Thoracic aorta (tissue), 2 donors: ENCODE results near the gene SERHL2. TPM values are rescaled to one million over a fixed set of nuclear protein-coding genes. Genes with fewer than 3 reads are reported as not detected.

ENCODE experiments used
- ATAC-seq: fragments of 150-250 bp; one replicate; pipeline ENCODE4 v1.8.0; 2017; ENCODE audit warnings: low read depth; ENCODE audit not compliant: insufficient number of reproducible peaks, low FRiP score
- DNase-seq: peaks from one replicate; pipeline ENCODE4 v3.0.0-alpha.2; 2020; ENCODE audit warnings: low spot score
- H3K27ac ChIP-seq, 2 donors: fragments of 200-600 bp; sonication (generic); 1 replicate in 1 of 2; 2 replicates in 1 of 2; pipeline ENCODE4 v1.5.1; 2016; ENCODE audit warnings: mild to moderate bottlenecking in 2 of 2, moderate library complexity in 2 of 2
- H3K27me3 ChIP-seq: fragments of 200-600 bp; sonication (generic); replicated peaks from 2 replicates; pipeline ENCODE4 v1.6.0; 2016; ENCODE audit warnings: mild to moderate bottlenecking; ENCODE audit not compliant: insufficient read depth
- H3K36me3 ChIP-seq: fragments of 200-600 bp; sonication (generic); one replicate; pipeline ENCODE4 v1.5.1; 2016
- H3K4me1 ChIP-seq, 2 donors: fragments of 200-600 bp; sonication (generic); 1 replicate in 1 of 2; 2 replicates in 1 of 2; pipeline versions ENCODE4 v1.5.1 to v1.6.0; 2016; ENCODE audit warnings: low read depth in 2 of 2, mild to moderate bottlenecking in 1 of 2; ENCODE audit not compliant: control insufficient read depth in 1 of 2
- H3K4me3 ChIP-seq: fragments of 200-600 bp; sonication (generic); 2 replicates; pipeline ENCODE4 v1.5.1; 2016; ENCODE audit warnings: mild to moderate bottlenecking
- H3K9me3 ChIP-seq: fragments of 200-600 bp; sonication (generic); 2 replicates; pipeline ENCODE4 v1.5.1; 2016
- CTCF ChIP-seq: fragments of 200-600 bp; sonication (generic); IDR thresholded peaks from one replicate; pipeline ENCODE4 v1.5.1; 2019; ENCODE audit warnings: antibody characterized with exemption
- total RNA-seq, 2 donors: library from RNA; depleted of rRNA; stranded (reverse); fragments of >200 nt; gene quantifications; one replicate each; pipeline versions ENCODE4 v1.1.0 to v1.2.3, GENCODE V29; 2016

SERHL2 gene
- total RNA-seq, 2 donors from 2014 or later: 1.9 TPM; not detected in 1

- Histone ChIP-seq H3K4me3 (no peak overlapping the region), H3K36me3 (peaks cover 41% of the 10 kb centered on the region), H3K27me3 (no peaks in the 10 kb centered on the region), H3K4me1 (peaks cover 0 to 4% of the 10 kb centered on the region in 2 donors), H3K9me3 (no peaks in the 10 kb centered on the region), H3K27ac (no peak overlapping the region)
- no peak for ATAC-seq
- DNase-seq: no peak
- TF ChIP-seq CTCF: no peak
These were observed 31.3 kb downstream of the SERHL2 start for GRCh38 chr22:42585096-42585495.

GRCh38 chr22:42586381-42586780 is 32.6 kb downstream of the SERHL2 start:
- peaks cover 49% of the 10 kb centered on the region for H3K36me3 ChIP-seq
- no peak for TF ChIP-seq CTCF

GRCh38 chr22:42587588-42588175 is 33.9 kb downstream of the SERHL2 start:
- Histone ChIP-seq H3K4me3 (no peak overlapping the region), H3K27ac (no peak overlapping the region), H3K27me3 (no peaks in the 10 kb centered on the region), H3K4me1 (no peaks in the 10 kb centered on the region), H3K36me3 (peaks cover 58% of the 10 kb centered on the region), H3K9me3 (no peaks in the 10 kb centered on the region)
- no peak for TF ChIP-seq CTCF
- no peak for ATAC-seq
- no peak for DNase-seq

More at GRCh38 chr22:42586381-42586780, 32.6 kb downstream of the SERHL2 start:
- Histone ChIP-seq H3K27ac (no peak overlapping the region), H3K27me3 (no peaks in the 10 kb centered on the region), H3K4me1 (no peaks in the 10 kb centered on the region), H3K9me3 (no peaks in the 10 kb centered on the region), H3K4me3 (no peak overlapping the region)
- DNase-seq (no peak), ATAC-seq (no peak)

GRCh38 chr22:42591987-42592386 is 38.2 kb downstream of the SERHL2 start:
- peaks cover 64% of the 10 kb centered on the region for H3K36me3 ChIP-seq
- ATAC-seq: no peak

GRCh38 chr22:42595434-42595833 is 41.7 kb downstream of the SERHL2 start:
- no peak for DNase-seq
- no peaks in the 10 kb centered on the region for H3K4me1 ChIP-seq
- H3K36me3 ChIP-seq: peaks cover 80% of the 10 kb centered on the region
- ATAC-seq: no peak
- H3K9me3 ChIP-seq: no peaks in the 10 kb centered on the region
- no peak overlapping the region for H3K4me3 ChIP-seq
- H3K27me3 ChIP-seq: no peaks in the 10 kb centered on the region
- no peak overlapping the region for H3K27ac ChIP-seq
- no peak for TF ChIP-seq CTCF

More at GRCh38 chr22:42591987-42592386, 38.2 kb downstream of the SERHL2 start:
- H3K4me3 ChIP-seq: no peak overlapping the region
- no peak for TF ChIP-seq CTCF
- H3K27ac ChIP-seq: no peak overlapping the region
- no peaks in the 10 kb centered on the region for H3K4me1 ChIP-seq
- no peak for DNase-seq
- H3K27me3 ChIP-seq: no peaks in the 10 kb centered on the region
- H3K9me3 ChIP-seq: no peaks in the 10 kb centered on the region
